HG03135 (cell line): Measurements from ENCODE around the gene CA14.
"Not testable (repeated sequence)": the region's sequence is repeated elsewhere in the genome, so short reads cannot be mapped to it uniquely, and the experiment has no call there.

Experiments used
- ATAC-seq: cut with Tn5 transposase; IDR thresholded peaks from one replicate; pipeline ENCODE4 v1.9.1; 2021; ENCODE audit warnings: mild to moderate bottlenecking, moderate library complexity; ENCODE audit not compliant: unreplicated experiment

The CA14 gene

DNA sequence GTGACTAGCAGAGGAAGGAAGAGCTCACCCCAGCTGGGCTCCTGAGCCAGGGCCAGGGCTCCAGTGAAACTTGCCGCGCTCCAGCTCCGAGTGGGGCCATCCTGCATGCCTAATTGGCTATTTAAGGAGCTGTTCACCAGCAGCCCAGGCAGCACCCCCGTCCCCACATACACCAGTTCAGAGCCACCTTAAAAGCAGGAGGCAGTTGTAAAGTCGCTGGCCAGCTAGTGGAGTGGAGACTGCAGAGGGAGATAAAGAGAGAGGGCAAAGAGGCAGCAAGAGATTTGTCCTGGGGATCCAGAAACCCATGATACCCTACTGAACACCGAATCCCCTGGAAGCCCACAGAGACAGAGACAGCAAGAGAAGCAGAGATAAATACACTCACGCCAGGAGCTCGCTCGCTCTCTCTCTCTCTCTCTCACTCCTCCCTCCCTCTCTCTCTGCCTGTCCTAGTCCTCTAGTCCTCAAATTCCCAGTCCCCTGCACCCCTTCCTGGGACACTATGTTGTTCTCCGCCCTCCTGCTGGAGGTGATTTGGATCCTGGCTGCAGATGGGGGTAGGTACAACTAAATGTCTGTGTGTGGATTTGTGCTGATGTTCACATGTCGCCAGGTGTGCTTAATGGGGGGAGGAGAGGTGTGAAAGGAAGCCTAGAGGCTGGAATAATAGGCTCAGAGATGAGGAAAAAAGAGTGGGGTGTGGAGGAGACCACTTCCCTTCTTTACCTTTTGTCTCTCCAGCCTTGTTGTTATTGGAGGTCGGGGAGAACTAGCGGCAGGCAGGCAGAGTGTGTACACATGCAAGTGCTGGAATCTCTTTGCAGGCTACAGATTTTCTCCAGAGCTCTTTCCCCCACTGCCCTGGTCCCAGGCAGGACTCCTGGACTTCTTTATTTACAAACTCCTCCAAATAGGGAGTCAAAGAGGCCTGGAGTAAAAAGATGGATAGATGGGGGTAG lies at the start of gene CA14:
Gene CA14 (plus strand): TSS at position 151 of the 962 bp plus-strand sequence. CDS start 355 bp downstream, at position 506.
- ATAC-seq, result no peak

GRCh38 chr1:150208460-150208859 lies 49.1 kb upstream of the CA14 start:
- not testable (repeated sequence) for ATAC-seq

GRCh38 chr1:150210091-150210490 lies 47.5 kb upstream of the CA14 start:
- ATAC-seq, result no peak

DNA sequence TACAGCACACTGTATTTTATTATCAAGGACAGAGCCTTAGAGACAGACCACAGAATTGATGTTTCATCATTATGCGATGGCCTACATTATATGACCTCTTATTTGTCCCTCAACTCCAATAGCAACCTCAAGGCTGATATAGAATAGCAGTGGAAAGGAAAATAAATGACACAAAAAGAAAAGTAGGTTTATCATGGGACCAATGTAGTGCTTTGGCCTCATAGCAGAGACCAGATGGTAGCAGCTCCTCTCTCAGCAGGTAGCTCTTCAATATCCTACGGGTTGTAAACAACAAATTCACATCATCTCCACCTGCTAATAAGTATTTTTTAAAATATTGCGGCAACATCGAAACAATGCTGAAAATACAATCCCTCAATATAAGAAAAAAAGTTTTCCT lies 46.9 kb upstream of the CA14 start:
- no peak for ATAC-seq

GRCh38 chr1:150212070-150212469 lies 45.5 kb upstream of the CA14 start:
- no peak for ATAC-seq

- peak; percentile 95 for ATAC-seq
Measured at GRCh38 chr1:150213170-150214098, 44.1 kb upstream of the CA14 start.

- ATAC-seq, result peak; percentile 17
Measured at GRCh38 chr1:150214099-150214756, 43.3 kb upstream of the CA14 start.

DNA sequence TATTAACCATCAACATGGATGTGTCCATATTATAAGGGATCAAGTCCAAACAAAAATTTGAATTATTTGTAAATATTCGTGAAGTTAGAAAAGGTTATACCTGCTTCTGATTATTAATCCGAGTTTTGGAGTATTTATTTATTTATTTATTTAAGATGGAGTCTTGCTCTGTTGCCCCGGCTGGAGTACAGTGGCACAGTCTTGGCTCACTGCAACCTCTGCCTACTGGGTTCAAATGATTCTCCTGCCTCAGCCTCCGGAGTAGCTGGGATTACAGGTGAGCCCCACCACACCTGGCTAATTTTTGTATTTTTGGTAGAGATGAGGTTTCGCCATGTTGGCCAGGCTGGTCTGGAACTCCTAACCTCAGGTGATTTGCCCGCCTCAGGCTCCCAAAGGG lies 41.7 kb upstream of the CA14 start:
- ATAC-seq, result not testable (repeated sequence)

DNA sequence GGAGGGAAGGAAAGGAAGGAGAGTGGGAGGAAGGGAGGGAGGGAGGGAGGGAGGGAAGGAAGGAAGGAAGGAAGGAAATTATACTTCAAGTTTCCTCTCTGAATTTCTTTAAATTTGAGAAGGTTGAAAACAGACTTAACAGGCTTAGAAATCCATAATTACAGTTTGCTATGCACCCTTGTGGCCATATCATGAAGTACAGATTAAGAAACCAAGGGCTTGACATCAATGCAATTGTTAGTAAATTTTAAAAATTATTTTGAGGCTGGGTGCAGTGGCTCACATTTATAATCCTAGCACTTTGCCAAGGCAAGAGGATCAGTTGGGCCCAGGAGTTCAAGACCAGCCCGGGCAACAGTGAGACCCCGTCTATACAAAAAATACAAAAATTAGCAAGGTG lies 36.0 kb upstream of the CA14 start:
- no peak for ATAC-seq

- no peak for ATAC-seq
Measured at GRCh38 chr1:150224983-150225382, 32.6 kb upstream of the CA14 start.

GRCh38 chr1:150225546-150225945 lies 32.0 kb upstream of the CA14 start:
- no peak for ATAC-seq

DNA sequence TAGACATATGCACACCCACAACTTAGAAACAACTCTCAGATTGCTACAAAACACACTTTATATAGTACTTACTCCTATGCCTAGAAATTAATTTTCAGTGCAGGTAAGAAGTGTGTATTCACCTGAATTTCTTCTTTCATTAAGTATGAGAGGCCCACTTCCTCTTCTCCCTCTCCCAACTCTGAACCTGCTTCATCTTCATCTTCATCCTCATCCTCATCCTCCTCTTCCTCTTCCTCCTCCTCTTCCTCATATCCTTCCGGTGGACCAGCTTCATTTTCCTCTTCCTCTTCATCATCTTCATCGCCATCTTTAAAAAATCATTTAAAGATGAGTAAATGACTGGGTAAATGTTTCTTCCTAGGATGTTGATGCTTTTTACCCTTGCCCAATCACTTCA lies 31.1 kb upstream of the CA14 start:
- no peak for ATAC-seq

DNA sequence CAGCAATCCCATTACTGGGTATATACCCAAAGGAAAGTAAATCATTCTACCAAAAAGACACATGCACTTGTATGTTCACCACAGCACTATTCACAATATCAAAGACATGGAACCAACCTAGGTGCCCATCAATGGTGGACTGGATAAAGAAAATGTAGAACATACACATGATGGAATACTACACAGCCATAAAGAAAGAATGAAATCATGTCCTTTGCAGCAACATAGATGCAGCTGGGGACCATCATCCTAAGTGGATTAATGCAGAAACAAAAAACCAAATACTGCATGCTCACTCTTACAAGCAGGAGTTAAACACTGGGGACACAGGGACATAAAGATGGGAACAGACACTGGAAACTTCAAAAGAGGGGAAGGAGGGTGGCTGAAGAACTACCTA lies 30.3 kb upstream of the CA14 start:
- ATAC-seq, result no peak

- ATAC-seq, result not testable (repeated sequence)
Measured at GRCh38 chr1:150228246-150228645, 29.3 kb upstream of the CA14 start.

DNA sequence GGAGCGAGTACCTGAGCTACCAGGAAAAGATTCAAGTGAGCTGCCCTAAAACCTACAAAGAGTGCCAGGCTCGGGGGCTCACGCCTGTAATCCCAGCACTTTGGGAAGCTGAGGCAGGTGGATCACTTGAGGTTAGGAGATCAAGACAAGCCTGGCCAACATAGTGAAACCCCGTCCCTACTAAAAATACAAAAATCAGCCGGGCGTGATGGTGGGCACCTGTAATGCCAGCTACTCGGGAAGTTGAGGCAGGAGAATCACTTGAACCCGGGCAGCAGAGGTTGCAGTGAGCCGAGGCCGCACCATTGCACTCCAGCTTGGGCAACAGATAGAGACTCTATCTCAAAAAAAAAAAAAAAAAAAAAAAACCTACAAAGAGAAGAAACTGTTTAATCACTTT lies 24.7 kb upstream of the CA14 start:
- not testable (repeated sequence) for ATAC-seq

DNA sequence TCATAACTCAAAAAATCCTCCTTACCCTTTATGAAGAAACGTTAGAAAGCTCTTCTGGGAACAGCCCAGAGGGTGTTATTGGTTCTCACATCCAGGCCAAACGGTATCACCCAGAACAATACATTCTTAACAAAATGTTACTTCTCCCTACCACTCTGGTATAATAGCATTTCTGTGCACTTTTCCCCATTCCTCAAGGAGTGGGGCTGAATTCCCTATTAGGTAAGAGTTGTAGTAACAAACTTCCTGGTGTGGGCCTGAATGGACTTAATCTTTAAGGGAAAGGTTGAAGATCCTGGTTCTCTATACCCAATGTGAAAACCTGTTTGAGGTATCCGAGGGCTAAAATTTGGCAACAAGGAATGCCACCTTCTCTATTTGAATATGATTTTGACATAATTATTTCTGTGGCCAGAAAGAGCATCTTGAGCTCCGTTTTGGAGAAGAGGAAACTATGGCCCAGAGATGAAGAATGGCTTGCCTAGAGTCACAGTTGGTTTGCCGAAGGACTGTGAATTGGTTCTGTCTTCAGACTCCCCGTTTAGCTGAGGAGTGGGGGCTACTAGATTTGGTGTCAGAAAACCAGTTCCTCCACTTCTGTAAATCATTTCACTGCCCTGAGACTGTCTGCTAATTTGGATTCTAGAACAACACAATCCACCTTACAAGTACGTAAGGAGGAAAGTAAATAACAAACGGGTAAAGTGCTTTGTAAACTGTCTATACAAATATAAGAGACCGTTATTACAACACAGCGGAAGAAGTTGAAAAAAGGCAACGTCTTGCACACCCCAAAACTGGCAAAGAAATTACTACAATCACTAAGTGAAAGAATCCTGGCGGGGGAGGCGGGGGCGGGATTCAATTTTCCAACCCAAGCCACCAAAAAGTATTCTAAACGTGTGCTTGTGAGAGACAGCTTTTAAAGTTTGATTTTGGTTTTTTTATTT lies 23.9 kb upstream of the CA14 start:
- ATAC-seq, result no peak

DNA sequence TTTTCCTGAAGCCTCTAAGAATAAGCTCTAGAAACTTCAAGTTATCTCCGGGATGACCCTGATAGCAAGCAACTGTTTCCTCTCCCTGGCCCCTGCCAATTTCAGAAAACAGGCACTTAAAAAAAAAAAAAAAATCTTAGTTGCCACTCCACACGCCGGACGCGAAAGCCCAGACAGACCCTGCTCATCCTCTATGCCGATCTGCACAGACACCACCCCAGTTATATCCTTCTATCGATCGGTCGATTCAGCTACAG lies 23.3 kb upstream of the CA14 start:
- ATAC-seq, result no peak

DNA sequence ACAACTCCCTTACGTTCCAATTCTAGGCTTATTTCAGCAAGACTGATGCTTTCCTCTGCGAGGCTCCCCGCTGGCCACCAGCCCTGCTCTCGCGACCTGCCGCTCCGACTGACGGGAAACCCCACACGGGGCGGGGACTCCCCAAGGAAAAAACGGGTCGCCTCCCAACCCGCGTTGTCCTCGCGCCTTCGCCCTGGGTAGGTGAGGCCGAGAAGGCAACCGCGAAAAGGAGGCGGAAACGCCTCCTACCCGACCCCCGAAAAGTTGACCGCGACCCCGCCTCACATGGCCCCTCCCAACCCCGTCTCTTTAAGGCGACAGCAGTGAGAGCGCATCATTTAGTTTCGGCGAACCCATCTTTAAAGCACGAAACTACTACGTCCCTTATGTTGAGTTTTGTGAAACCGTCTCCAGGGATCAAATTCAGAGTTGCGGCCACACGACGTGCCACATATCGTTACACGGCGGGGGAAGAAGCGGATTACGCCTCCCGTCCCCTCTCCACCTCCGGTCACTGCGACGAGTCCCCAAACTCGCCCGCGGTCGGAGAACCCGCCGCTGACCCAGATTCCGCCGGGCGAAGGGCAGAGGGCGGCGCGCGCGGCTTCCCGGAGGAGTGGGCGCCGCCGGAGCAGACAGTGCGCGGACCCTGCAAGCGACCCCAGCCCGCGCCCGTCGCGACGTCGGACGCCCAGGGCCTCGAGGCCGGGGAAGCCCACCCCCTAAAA lies 22.8 kb upstream of the CA14 start:
- peak; percentile 42 for ATAC-seq

GRCh38 chr1:150235294-150235851 lies 22.2 kb upstream of the CA14 start:
- no peak for ATAC-seq
